Measurements from ENCODE around the gene FOXP4. TPM values are rescaled to one million over a fixed set of nuclear protein-coding genes. Genes with fewer than 3 reads are reported as not detected.

Gene FOXP4
- polyA plus RNA-seq, 1 of the 3 experiments (the other 2 are of a cell fraction), result 7.3 TPM

GRCh38 chr6:41511443-41512060 lies 34.6 kb upstream of the FOXP4 start:
- Histone ChIP-seq H2AFZ (ENCODE audit: low read depth) (no peak overlapping the region), H3K27me3 (ENCODE audit: insufficient read depth) (peaks cover 17% of the 10 kb centered on the region; the same call in 1 of the 2 replicates), H3K9me2 (no peaks in the 10 kb centered on the region), H3K9ac (no peak overlapping the region), H3K36me3 (replicated peaks in 1 of 2; ENCODE audit: control insufficient read depth in 1 of 2, insufficient read depth in 2 of 2, low read length in 1 of 2) (no peaks in the 10 kb centered on the region), H3F3A (replicated peaks; ENCODE audit: insufficient read depth) (no peaks in the 10 kb centered on the region), H3K79me2 (ENCODE audit: insufficient read depth) (no peaks in the 10 kb centered on the region), H3K4me1 (ENCODE audit: control insufficient read depth in 1 of 2, insufficient read depth in 2 of 2, low read depth in 1 of 2, low read length in 1 of 2) (peaks cover 0 to 16% of the 10 kb centered on the region in 2 experiments; a peak in 1 of 4 replicates), H4K20me1 (ENCODE audit: insufficient read depth) (no peaks in the 10 kb centered on the region), H3K4me2 (no peak overlapping the region), H3K4me3 (ENCODE audit: low read depth in 2 of 2, low read length in 1 of 2) (no peak overlapping the region), H3K9me3 (no peaks in the 10 kb centered on the region), H3K27ac (ENCODE audit: low read depth in 2 of 2, low read length in 1 of 2) (no peak overlapping the region)
- POLR2A ChIA-PET, result no interaction called here
- no peak for DNase-seq
- WGBS (ENCODE audit: low lambda C conversion rate), result 76% methylated on average over 7 of the region's 7 CpGs
- TF ChIP-seq NFIC (IDR thresholded peaks at IDR 0.05; ENCODE audit: borderline replicate concordance), result no peak
- no peak for TF ChIP-seq IRF3 (IDR thresholded peaks at IDR 0.05; ENCODE audit: low read depth, low read length)
- no peak for TF ChIP-seq FOXJ3 (CRISPR knock-in tag; IDR thresholded peaks at IDR 0.05)
- TF ChIP-seq USF2 (IDR thresholded peaks at IDR 0.05; ENCODE audit: borderline replicate concordance, low read depth, low read length), result no peak
- no peak for TF ChIP-seq EZH2phosphoT487 (IDR thresholded peaks at IDR 0.05; ENCODE audit: borderline replicate concordance, low read depth)
- TF ChIP-seq MEF2A (IDR thresholded peaks at IDR 0.05; ENCODE audit: borderline replicate concordance, low read depth), result no peak
- no peak for TF ChIP-seq RCOR1 (IDR thresholded peaks at IDR 0.05; ENCODE audit: low read length)
- TF ChIP-seq TAF1 (IDR thresholded peaks at IDR 0.05; ENCODE audit: borderline replicate concordance, low read depth, low read length), result no peak
- TF ChIP-seq RXRA (IDR thresholded peaks at IDR 0.05; ENCODE audit: borderline replicate concordance, low read depth), result no peak
- TF ChIP-seq FOSL2 (IDR thresholded peaks at IDR 0.05; ENCODE audit: borderline replicate concordance, low read depth), result no peak
- no peak for TF ChIP-seq MXI1 (IDR thresholded peaks at IDR 0.05; ENCODE audit: low read depth, low read length)
- TF ChIP-seq REST (IDR thresholded peaks at IDR 0.05; ENCODE audit: low read depth, low read length), result no peak
- TF ChIP-seq GABPA (IDR thresholded peaks at IDR 0.05; ENCODE audit: low read depth), result no peak
- TF ChIP-seq FOXM1 (IDR thresholded peaks at IDR 0.05; ENCODE audit: low read depth), result no peak
- TF ChIP-seq MAX (IDR thresholded peaks at IDR 0.05; ENCODE audit: low read depth), result no peak
- TF ChIP-seq ELF1 (IDR thresholded peaks at IDR 0.05), result no peak
- CTCF ChIA-PET, result interaction anchor here (0.7 to 1.5 kb wide), 4 partner anchors 9 to 173 kb away, joined by 3 to 6 read pairs (median 3); no protein-coding TSS in a partner anchor
